GM06990 (cell line): ENCODE results near the gene SNAP25.

Source experiments
- DNase-seq: peaks from one replicate; pipeline ENCODE4 v3.0.0-alpha.2; 2011; ENCODE audit not compliant: insufficient read length; ENCODE audit errors: extremely low read depth
- H3K27me3 ChIP-seq: replicated peaks from 2 replicates; pipeline ENCODE4 v1.6.0; 2011; ENCODE audit warnings: low read length; ENCODE audit not compliant: control insufficient read depth, insufficient read depth
- H3K36me3 ChIP-seq: 2 replicates; pipeline ENCODE4 v1.5.1; 2011; ENCODE audit warnings: low read length; ENCODE audit not compliant: control insufficient read depth, insufficient read depth
- H3K4me3 ChIP-seq: replicated peaks from 2 replicates; pipeline ENCODE4 v1.5.1; 2011; ENCODE audit warnings: low read depth, mild to moderate bottlenecking, control low read depth, low read length
- CTCF ChIP-seq: IDR thresholded peaks from 2 replicates; pipeline ENCODE4 v1.5.1; 2011; ENCODE audit warnings: low read length, control low read depth, mild to moderate bottlenecking, inconsistent platforms; ENCODE audit not compliant: insufficient read depth, poor library complexity, severe bottlenecking

SNAP25 gene

GRCh38 chr20:10255846-10256245 is 37.2 kb downstream of the SNAP25 start:
- TF ChIP-seq CTCF = no peak
- Histone ChIP-seq H3K36me3 (no peaks in the 10 kb centered on the region), H3K27me3 (no peaks in the 10 kb centered on the region; the same call in 1 of the 2 replicates), H3K4me3 (no peak overlapping the region)
- DNase-seq = no peak

- no peak for TF ChIP-seq CTCF
Observed at GRCh38 chr20:10259166-10259565, 40.5 kb downstream of the SNAP25 start.

GRCh38 chr20:10260316-10260715 is 41.7 kb downstream of the SNAP25 start:
- Histone ChIP-seq H3K4me3 (no peak overlapping the region), H3K27me3 (no peaks in the 10 kb centered on the region), H3K36me3 (no peaks in the 10 kb centered on the region)
- DNase-seq = no peak
- no peak for TF ChIP-seq CTCF

More at GRCh38 chr20:10259166-10259565, 40.5 kb downstream of the SNAP25 start:
- Histone ChIP-seq H3K36me3 (no peaks in the 10 kb centered on the region), H3K4me3 (no peak overlapping the region), H3K27me3 (no peaks in the 10 kb centered on the region; the same call in 1 of the 2 replicates)
- no peak for DNase-seq

GRCh38 chr20:10261702-10262101 is 43.1 kb downstream of the SNAP25 start:
- DNase-seq = no peak

GRCh38 chr20:10263385-10264165 is 44.9 kb downstream of the SNAP25 start:
- no peak overlapping the region for H3K4me3 ChIP-seq
- no peak for TF ChIP-seq CTCF
- DNase-seq = no peak
- no peaks in the 10 kb centered on the region for H3K27me3 ChIP-seq
- H3K36me3 ChIP-seq = no peaks in the 10 kb centered on the region

More at GRCh38 chr20:10261702-10262101, 43.1 kb downstream of the SNAP25 start:
- no peak overlapping the region for H3K4me3 ChIP-seq
- TF ChIP-seq CTCF = no peak
- no peaks in the 10 kb centered on the region for H3K27me3 ChIP-seq
- no peaks in the 10 kb centered on the region for H3K36me3 ChIP-seq
